Body of pancreas (tissue), 4 donors: Measurements from ENCODE around the gene SPATA13.

Experiments used
- POLR2A ChIP-seq, 3 donors: fragments of 450-650 bp; IDR thresholded peaks; one replicate each; pipeline ENCODE4 v1.6.1; 2016; ENCODE audit warnings: antibody characterized with exemption in 3 of 3, mild to moderate bottlenecking in 2 of 3
- TF ChIP-seq, protein P1 (sequence below), 7 experiments: fragments of 450-650 bp in 4 of 7; fragments of 200-600 bp in 3 of 7; sonication (generic) in 3 of 7; IDR thresholded peaks; one replicate each; pipeline ENCODE4 v1.5.1; 2016 to 2019; ENCODE audit warnings: antibody characterized with exemption in 7 of 7

DNA sequence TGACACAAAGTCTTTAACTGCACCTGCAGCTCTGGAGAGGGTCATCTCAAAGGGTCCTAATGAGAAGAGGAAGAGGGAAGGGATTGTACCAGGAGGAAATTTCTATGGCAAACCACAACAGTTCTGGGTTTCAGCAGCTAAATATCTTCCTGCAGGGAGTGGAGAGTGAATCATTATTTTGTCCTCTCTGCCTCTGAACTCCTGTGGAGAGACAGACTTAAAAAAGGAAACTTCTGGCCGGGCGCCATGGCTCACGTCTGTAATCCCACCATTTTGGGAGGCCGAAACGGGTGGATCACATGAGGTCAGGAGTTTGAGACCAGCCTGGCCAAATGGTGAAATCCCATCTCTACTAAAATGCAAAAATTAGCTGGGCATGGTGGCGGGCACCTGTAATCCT lies 132.0 kb downstream of the SPATA13 start:
- TF ChIP-seq, protein P1, sequence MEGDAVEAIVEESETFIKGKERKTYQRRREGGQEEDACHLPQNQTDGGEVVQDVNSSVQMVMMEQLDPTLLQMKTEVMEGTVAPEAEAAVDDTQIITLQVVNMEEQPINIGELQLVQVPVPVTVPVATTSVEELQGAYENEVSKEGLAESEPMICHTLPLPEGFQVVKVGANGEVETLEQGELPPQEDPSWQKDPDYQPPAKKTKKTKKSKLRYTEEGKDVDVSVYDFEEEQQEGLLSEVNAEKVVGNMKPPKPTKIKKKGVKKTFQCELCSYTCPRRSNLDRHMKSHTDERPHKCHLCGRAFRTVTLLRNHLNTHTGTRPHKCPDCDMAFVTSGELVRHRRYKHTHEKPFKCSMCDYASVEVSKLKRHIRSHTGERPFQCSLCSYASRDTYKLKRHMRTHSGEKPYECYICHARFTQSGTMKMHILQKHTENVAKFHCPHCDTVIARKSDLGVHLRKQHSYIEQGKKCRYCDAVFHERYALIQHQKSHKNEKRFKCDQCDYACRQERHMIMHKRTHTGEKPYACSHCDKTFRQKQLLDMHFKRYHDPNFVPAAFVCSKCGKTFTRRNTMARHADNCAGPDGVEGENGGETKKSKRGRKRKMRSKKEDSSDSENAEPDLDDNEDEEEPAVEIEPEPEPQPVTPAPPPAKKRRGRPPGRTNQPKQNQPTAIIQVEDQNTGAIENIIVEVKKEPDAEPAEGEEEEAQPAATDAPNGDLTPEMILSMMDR (IDR thresholded peaks at IDR 0.05), result no peak
- no peak for TF ChIP-seq POLR2A (IDR thresholded peaks at IDR 0.05)
